Skeletal muscle cell (primary cell): ENCODE results near the gene CD99L2.

Experiments
- DNase-seq: peaks from one replicate; pipeline ENCODE4 v3.0.0-alpha.2; 2010; ENCODE audit warnings: low read depth
- H3K4me3 ChIP-seq: 2 replicates; pipeline ENCODE4 v1.5.1; 2011; ENCODE audit warnings: low read depth, mild to moderate bottlenecking, control low read depth, low read length, moderate library complexity

CD99L2 gene

DNA sequence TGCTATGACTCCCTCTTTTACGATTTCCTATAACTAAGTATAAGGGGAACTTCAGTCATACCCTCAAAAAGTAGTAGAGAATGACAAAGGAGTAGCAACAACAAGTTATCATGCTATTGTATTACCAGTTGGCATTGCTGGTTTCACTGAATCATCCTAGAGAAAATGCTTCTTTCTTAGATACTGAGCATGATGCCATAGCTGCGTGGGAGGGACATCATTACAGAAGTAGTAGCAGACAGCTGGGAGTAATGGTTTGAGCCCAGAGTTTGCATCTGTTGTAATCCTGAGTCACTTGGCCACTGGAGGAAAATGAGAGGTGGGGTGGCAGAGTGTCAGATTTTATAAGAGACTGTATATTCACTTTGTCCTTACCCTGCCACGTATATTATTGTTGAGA, 166.7 kb downstream of the CD99L2 start:
- H3K4me3 ChIP-seq: no peak overlapping the region
- DNase-seq: peak; percentile 92

DNA sequence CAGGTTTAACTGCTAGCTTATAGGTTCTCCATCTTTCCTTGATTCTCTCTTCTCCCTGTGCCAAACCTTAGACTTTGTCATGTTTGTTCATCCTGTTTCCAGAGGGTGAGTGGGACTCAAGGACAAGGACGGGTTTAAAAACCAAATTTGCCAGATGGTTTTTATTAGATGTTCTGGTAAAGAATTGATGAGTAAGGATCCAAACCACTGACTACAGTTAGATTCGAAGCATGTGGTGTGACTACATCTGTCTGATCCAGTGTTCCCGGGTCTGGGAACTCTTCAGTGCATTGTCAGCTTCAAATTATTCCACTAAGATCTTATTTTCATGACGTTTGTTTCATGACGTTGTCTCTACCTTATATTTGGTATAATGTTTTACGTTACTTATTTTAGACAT, 167.7 kb downstream of the CD99L2 start:
- DNase-seq: peak; percentile 60

DNA sequence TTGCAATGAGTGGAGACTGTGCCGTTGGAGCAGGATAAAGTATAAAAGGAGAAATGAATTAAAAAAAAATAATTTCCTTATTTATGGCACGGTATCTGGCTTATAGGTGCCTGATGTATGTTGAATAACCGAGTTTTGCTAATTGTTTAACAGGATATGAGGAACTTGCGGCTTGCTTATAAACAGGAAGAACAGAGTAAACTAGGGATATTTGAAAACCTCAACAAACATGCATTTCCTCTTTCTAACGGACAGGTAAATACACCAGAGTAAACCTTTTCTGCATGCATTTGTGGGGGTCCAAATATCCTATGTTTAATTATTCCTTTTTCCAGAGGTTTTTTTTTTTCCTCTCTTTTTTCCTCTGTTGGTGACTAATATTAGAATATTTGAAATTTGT, 168.5 kb downstream of the CD99L2 start:
- no peak overlapping the region for H3K4me3 ChIP-seq
- DNase-seq: no peak

More for the DNA sequence above, 167.7 kb downstream of the CD99L2 start:
- no peak overlapping the region for H3K4me3 ChIP-seq

DNA sequence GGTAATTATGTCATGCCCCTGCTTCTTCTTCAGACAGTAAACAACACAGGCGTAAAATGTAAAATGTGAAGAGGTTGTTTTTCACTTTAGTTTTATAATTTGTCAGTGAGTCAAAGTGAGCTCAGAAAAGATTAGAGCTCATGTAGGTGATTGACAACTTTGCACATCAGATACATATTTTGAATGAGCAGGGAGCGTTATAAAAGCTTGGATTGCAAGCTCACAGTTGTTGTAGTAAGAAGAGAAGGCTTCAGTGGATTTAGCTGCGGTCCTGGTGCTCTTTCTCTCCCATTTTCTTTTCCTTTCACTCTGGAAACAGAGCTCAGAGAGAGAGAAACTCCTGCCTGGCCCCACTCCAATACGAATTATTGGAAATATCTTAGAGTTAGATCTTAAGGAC, 178.8 kb downstream of the CD99L2 start:
- no peak for DNase-seq
- H3K4me3 ChIP-seq: no peak overlapping the region
